HG03432 (cell line): ENCODE measurements around the gene MEIS2.

ENCODE experiments used
- ATAC-seq: cut with Tn5 transposase; IDR thresholded peaks from one replicate; pipeline ENCODE4 v1.9.1; 2021; ENCODE audit warnings: mild to moderate bottlenecking, moderate library complexity; ENCODE audit not compliant: unreplicated experiment

Gene MEIS2

GRCh38 chr15:36967929-36968328 is 132.4 kb downstream of the MEIS2 start:
- no peak for ATAC-seq

GRCh38 chr15:36966708-36967107 is 133.6 kb downstream of the MEIS2 start:
- ATAC-seq = no peak

- ATAC-seq = no peak
Observed at GRCh38 chr15:36965570-36966342, 134.6 kb downstream of the MEIS2 start.

- ATAC-seq = no peak
Observed at GRCh38 chr15:36964626-36965025, 135.7 kb downstream of the MEIS2 start.

- no peak for ATAC-seq
Observed at GRCh38 chr15:36961956-36962355, 138.4 kb downstream of the MEIS2 start.

GRCh38 chr15:36960947-36961227 is 139.5 kb downstream of the MEIS2 start:
- no peak for ATAC-seq

GRCh38 chr15:36960179-36960946 is 140.0 kb downstream of the MEIS2 start:
- ATAC-seq = no peak

- no peak for ATAC-seq
Observed at GRCh38 chr15:36959746-36960145, 140.6 kb downstream of the MEIS2 start.

GRCh38 chr15:36958606-36959005 is 141.7 kb downstream of the MEIS2 start:
- ATAC-seq = no peak

GRCh38 chr15:36954486-36954885 is 145.9 kb downstream of the MEIS2 start:
- no peak for ATAC-seq

GRCh38 chr15:36953346-36953745 is 147.0 kb downstream of the MEIS2 start:
- ATAC-seq = no peak

- no peak for ATAC-seq
Observed at GRCh38 chr15:36951731-36952247, 148.6 kb downstream of the MEIS2 start.

- ATAC-seq = no peak
Observed at GRCh38 chr15:36950371-36950770, 150.0 kb downstream of the MEIS2 start.

GRCh38 chr15:36948982-36949381 is 151.4 kb downstream of the MEIS2 start:
- ATAC-seq = no peak

GRCh38 chr15:36947035-36947719 is 153.2 kb downstream of the MEIS2 start:
- ATAC-seq = no peak

- no peak for ATAC-seq
Observed at GRCh38 chr15:36944442-36944841, 155.9 kb downstream of the MEIS2 start.

GRCh38 chr15:36943508-36944361 is 156.6 kb downstream of the MEIS2 start:
- ATAC-seq = no peak

GRCh38 chr15:36942248-36942827 is 158.0 kb downstream of the MEIS2 start:
- ATAC-seq = no peak

- no peak for ATAC-seq
Observed at GRCh38 chr15:36941798-36942197, 158.6 kb downstream of the MEIS2 start.

- ATAC-seq = no peak
Observed at GRCh38 chr15:36940636-36941260, 159.6 kb downstream of the MEIS2 start.
